ENCODE measurements around the gene ANKDD1A.

Gene ANKDD1A

DNA sequence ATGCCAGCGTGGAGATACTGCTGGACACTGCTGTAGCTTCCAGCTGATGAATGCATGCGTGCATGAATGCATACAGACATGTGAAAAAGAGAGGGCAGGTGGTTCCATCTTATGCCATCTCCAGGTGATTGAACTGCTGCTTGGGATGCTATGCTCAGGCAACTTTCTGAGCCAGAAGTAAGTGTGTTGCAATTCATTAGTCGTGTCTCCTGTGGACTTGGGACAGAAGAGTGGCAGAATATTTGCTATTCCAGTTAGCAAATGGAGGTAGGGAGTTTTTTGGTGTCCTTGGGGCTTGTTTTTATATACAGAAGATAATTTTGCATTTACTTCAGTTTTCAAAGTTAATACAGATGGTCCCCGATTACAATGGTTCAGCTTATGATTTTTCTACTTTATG, 33.3 kb downstream of the ANKDD1A start:
- Histone ChIP-seq H3K9me3 (ENCODE audit: control insufficient read depth, insufficient read depth, low read depth, low read length) (no peaks in the 10 kb centered on the region), H3K4me3 (ENCODE audit: low read depth, low read length) (no peak overlapping the region), H3K27me3 (ENCODE audit: control insufficient read depth, insufficient read depth, low read length) (no peaks in the 10 kb centered on the region), H3K36me3 (ENCODE audit: control insufficient read depth, insufficient read depth, low read length) (no peaks in the 10 kb centered on the region), H3K27ac (ENCODE audit: low read depth, low read length) (no peak overlapping the region), H3K4me1 (ENCODE audit: control insufficient read depth, insufficient read depth, low read length) (no peaks in the 10 kb centered on the region), H3K9ac (ENCODE audit: low read length) (no peak overlapping the region)

DNA sequence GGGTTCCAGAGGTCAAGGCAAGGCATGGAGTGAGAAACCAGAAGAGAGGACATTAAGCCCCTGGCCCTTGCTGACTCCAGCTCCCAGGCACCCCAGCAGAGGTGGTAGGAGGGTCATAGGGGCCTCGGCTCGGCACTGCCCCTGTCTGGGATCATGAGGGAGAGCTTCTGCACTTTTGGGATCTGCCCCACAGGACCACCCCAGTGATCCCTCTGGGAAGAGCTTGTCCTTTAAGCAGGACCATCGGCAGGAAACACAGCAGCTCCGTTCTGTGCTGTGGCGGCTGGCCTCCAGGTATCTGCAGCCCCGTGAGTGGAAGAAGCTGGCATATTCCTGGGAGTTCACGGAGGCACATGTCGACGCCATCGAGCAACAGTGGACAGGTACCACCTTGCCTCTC, 35.5 kb downstream of the ANKDD1A start:
- Histone ChIP-seq H3K36me3 (ENCODE audit: control insufficient read depth, insufficient read depth, low read length) (no peaks in the 10 kb centered on the region), H3K9ac (ENCODE audit: low read length) (no peak overlapping the region), H3K9me3 (ENCODE audit: control insufficient read depth, insufficient read depth, low read depth, low read length) (no peaks in the 10 kb centered on the region), H3K27me3 (ENCODE audit: control insufficient read depth, insufficient read depth, low read length) (no peaks in the 10 kb centered on the region), H3K27ac (ENCODE audit: low read depth, low read length) (no peak overlapping the region), H3K4me1 (ENCODE audit: control insufficient read depth, insufficient read depth, low read length) (no peaks in the 10 kb centered on the region), H3K4me3 (ENCODE audit: low read depth, low read length) (no peak overlapping the region)

DNA sequence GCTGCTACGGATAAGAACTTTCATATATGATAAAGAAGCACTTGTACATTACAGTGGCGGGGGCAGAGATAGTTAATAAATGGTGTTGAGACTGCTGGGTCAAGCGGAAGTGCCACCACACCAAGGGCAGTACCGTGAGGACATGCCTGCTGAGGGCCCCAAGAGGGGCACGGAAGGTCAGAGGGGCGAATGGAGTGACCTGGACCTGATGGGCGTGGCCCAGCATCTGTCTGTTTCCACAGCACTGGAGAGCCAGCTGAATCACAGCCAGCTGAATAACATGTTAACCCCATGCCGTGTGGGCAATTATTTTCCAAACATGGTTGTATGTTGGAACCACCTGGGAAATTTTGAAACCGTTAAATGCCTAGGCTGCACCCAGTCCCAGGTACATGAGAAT, 37.2 kb downstream of the ANKDD1A start:
- H3K9ac ChIP-seq (ENCODE audit: low read length) = no peak overlapping the region
- H3K4me1 ChIP-seq (ENCODE audit: control insufficient read depth, insufficient read depth, low read length) = no peaks in the 10 kb centered on the region

DNA sequence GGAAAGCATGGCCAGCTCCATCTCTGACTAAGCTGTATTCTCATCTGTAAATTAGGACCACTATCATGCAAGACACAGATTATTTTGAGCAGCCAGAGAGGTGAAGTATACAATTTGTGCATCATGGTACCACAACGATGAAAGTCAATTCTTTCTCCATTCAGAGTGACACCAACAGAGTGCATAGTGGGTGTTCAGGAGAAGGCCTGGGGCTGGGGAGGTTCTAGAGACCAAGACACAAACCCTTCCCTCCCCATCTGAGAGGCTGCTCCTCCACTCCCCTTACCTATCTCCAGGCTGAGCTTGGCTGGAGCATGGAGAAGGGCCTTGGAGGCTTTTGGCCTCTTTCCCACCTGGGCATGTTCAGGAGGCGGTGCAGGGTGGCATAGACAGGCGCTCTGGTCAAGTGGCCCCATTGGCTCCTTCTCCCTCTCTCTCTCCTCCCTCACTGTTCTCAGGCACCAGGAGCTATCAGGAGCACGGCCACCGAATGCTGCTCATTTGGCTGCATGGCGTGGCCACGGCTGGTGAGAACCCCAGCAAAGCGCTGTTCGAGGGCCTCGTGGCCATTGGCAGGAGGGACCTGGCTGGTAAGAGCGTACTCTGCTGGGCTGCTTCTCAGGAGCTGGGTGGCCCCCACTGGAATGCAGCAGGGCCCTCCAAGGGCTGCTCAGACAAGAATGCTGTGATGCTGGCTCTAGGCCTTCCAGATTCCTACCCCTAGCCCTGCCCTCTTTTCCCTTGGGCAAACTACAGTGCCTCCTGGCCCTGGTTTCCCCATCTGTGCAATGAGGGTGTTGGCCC, 37.9 kb downstream of the ANKDD1A start:
- H3K27me3 ChIP-seq (ENCODE audit: control insufficient read depth, insufficient read depth, low read length) = no peaks in the 10 kb centered on the region
- no peaks in the 10 kb centered on the region for H3K4me1 ChIP-seq (ENCODE audit: control insufficient read depth, insufficient read depth, low read length)
- H3K9ac ChIP-seq (ENCODE audit: low read length) = no peak overlapping the region
- no peak overlapping the region for H3K27ac ChIP-seq (ENCODE audit: low read depth, low read length)
- no peaks in the 10 kb centered on the region for H3K36me3 ChIP-seq (ENCODE audit: control insufficient read depth, insufficient read depth, low read length)
- H3K4me3 ChIP-seq (ENCODE audit: low read depth, low read length) = no peak overlapping the region
- no peaks in the 10 kb centered on the region for H3K9me3 ChIP-seq (ENCODE audit: control insufficient read depth, insufficient read depth, low read depth, low read length)

More for the DNA sequence above, 37.2 kb downstream of the ANKDD1A start:
- Histone ChIP-seq H3K4me3 (ENCODE audit: low read depth, low read length) (no peak overlapping the region), H3K36me3 (ENCODE audit: control insufficient read depth, insufficient read depth, low read length) (no peaks in the 10 kb centered on the region), H3K27me3 (ENCODE audit: control insufficient read depth, insufficient read depth, low read length) (no peaks in the 10 kb centered on the region), H3K9me3 (ENCODE audit: control insufficient read depth, insufficient read depth, low read depth, low read length) (no peaks in the 10 kb centered on the region), H3K27ac (ENCODE audit: low read depth, low read length) (no peak overlapping the region)

DNA sequence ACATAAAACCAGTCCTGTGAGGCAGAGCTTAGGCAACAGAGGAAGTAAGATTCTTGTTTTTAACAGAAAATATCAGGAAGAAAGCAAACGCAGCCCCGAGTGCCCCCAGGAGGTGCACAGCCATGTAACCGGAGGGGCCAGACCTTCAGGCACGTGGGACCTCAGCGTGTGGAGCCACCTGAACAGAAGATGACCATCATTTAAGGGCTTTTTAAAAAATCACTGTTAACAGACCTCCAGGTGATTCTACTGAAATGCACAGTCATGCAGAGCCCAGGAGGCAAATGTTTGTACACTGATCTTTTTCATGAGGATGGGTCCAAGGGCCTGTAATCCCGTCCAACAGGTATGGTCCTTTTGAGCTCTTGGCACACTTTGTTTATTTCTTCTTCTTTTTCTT, 39.2 kb downstream of the ANKDD1A start:
- Histone ChIP-seq H3K9ac (ENCODE audit: low read length) (no peak overlapping the region), H3K36me3 (ENCODE audit: control insufficient read depth, insufficient read depth, low read length) (peaks cover 8% of the 10 kb centered on the region), H3K27ac (ENCODE audit: low read depth, low read length) (no peak overlapping the region), H3K9me3 (ENCODE audit: control insufficient read depth, insufficient read depth, low read depth, low read length) (no peaks in the 10 kb centered on the region), H3K4me3 (ENCODE audit: low read depth, low read length) (no peak overlapping the region), H3K4me1 (ENCODE audit: control insufficient read depth, insufficient read depth, low read length) (no peaks in the 10 kb centered on the region), H3K27me3 (ENCODE audit: control insufficient read depth, insufficient read depth, low read length) (no peaks in the 10 kb centered on the region)

DNA sequence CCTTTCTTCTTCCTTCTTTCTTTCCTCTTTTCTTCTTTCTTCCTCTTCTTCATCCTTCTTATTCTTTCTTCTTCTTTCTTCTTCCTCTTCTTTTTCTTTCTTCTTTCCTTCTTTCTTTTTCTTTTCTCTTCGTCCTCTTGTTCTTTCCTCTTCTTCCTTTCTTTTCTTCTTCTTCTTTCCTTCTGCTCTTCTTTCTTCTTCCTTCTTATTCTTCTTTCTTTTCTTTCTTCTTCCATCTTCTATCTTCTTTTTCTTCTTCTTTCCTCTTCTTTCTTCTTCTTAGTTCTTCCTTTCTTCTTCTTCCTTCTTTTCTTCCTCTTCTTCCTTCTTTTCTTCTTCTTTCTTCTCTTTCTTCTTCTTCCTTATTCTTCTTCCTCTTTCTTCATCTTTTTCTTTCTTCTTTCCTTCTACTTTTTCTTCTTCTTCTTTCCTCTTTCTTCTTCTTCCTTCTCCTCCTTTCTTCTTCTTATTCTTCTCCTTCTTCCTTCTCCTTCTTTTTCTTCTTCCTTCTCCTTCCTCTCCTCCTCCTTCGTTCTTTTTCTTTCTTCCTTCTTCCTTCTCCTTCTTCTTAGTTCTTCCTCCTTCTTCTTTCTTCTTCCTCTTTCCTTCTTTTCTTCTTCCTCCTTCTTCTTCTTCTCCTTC, 40.2 kb downstream of the ANKDD1A start:
- Histone ChIP-seq H3K9ac (ENCODE audit: low read length) (no peak overlapping the region), H3K4me1 (ENCODE audit: control insufficient read depth, insufficient read depth, low read length) (no peaks in the 10 kb centered on the region), H3K36me3 (ENCODE audit: control insufficient read depth, insufficient read depth, low read length) (peaks cover 15% of the 10 kb centered on the region), H3K9me3 (ENCODE audit: control insufficient read depth, insufficient read depth, low read depth, low read length) (no peaks in the 10 kb centered on the region), H3K4me3 (ENCODE audit: low read depth, low read length) (no peak overlapping the region), H3K27me3 (ENCODE audit: control insufficient read depth, insufficient read depth, low read length) (no peaks in the 10 kb centered on the region), H3K27ac (ENCODE audit: low read depth, low read length) (no peak overlapping the region)

GRCh38 chr15:64954395-64954794, 42.7 kb downstream of the ANKDD1A start:
- H3K9me3 ChIP-seq (ENCODE audit: control insufficient read depth, insufficient read depth, low read depth, low read length) = no peaks in the 10 kb centered on the region
- peaks cover 31% of the 10 kb centered on the region for H3K36me3 ChIP-seq (ENCODE audit: control insufficient read depth, insufficient read depth, low read length)
- H3K9ac ChIP-seq (ENCODE audit: low read length) = no peak overlapping the region
- no peaks in the 10 kb centered on the region for H3K4me1 ChIP-seq (ENCODE audit: control insufficient read depth, insufficient read depth, low read length)
- H3K4me3 ChIP-seq (ENCODE audit: low read depth, low read length) = no peak overlapping the region
- H3K27me3 ChIP-seq (ENCODE audit: control insufficient read depth, insufficient read depth, low read length) = no peaks in the 10 kb centered on the region
- no peak overlapping the region for H3K27ac ChIP-seq (ENCODE audit: low read depth, low read length)

DNA sequence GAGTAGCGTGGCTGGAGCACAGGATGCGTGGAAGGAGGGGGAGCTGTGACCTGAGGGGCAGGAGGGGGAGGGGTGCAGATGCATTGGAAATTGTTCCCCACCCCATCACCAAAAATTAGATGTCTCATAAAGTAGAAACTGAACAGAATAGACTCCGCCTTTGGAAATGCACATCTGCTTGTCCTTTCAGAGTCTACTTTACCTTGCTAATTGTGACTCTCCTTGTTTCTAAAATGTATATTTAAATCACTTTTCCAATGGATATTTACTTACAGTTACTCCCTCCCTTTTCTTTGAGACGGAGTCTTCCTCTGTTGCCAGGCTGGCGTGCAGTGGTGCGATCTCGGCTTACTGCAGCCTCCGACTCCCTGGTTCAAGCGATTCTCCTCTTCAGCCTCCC, 47.4 kb downstream of the ANKDD1A start:
- Histone ChIP-seq H3K4me1 (ENCODE audit: control insufficient read depth, insufficient read depth, low read length) (no peaks in the 10 kb centered on the region), H3K9ac (ENCODE audit: low read length) (no peak overlapping the region), H3K4me3 (ENCODE audit: low read depth, low read length) (no peak overlapping the region), H3K27ac (ENCODE audit: low read depth, low read length) (no peak overlapping the region), H3K9me3 (ENCODE audit: control insufficient read depth, insufficient read depth, low read depth, low read length) (no peaks in the 10 kb centered on the region), H3K27me3 (ENCODE audit: control insufficient read depth, insufficient read depth, low read length) (no peaks in the 10 kb centered on the region), H3K36me3 (ENCODE audit: control insufficient read depth, insufficient read depth, low read length) (peaks cover 75% of the 10 kb centered on the region)

- H3K4me1 ChIP-seq (ENCODE audit: control insufficient read depth, insufficient read depth, low read length) = no peaks in the 10 kb centered on the region
- H3K36me3 ChIP-seq (ENCODE audit: control insufficient read depth, insufficient read depth, low read length) = peaks cover 82% of the 10 kb centered on the region
- no peak overlapping the region for H3K9ac ChIP-seq (ENCODE audit: low read length)
- no peak overlapping the region for H3K4me3 ChIP-seq (ENCODE audit: low read depth, low read length)
- H3K9me3 ChIP-seq (ENCODE audit: control insufficient read depth, insufficient read depth, low read depth, low read length) = no peaks in the 10 kb centered on the region
- no peak overlapping the region for H3K27ac ChIP-seq (ENCODE audit: low read depth, low read length)
- no peaks in the 10 kb centered on the region for H3K27me3 ChIP-seq (ENCODE audit: control insufficient read depth, insufficient read depth, low read length)
Measured at GRCh38 chr15:64960153-64960552, 48.5 kb downstream of the ANKDD1A start.

DNA sequence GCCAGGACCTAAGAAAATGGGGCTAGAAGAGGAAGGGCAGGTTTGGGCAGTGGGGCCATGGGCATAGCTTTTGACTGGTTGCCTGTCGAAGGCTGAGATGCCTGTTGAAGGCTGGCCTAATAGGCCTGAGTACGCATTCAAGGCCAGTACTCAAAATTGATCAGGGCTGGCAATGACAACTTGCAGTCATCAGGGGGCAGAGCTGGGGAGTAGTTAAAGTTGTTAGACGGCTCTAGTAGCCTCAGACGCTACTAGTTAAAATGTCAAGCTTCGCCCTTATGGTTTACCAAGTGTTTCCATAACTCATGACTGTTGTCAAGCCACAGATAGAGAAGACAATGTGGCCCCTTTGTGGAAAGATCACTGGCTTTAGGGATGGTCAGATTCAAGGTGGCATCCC, 49.3 kb downstream of the ANKDD1A start:
- no peaks in the 10 kb centered on the region for H3K4me1 ChIP-seq (ENCODE audit: control insufficient read depth, insufficient read depth, low read length)
- H3K27me3 ChIP-seq (ENCODE audit: control insufficient read depth, insufficient read depth, low read length) = no peaks in the 10 kb centered on the region
- H3K4me3 ChIP-seq (ENCODE audit: low read depth, low read length) = no peak overlapping the region
- peaks cover 80% of the 10 kb centered on the region for H3K36me3 ChIP-seq (ENCODE audit: control insufficient read depth, insufficient read depth, low read length)
- no peak overlapping the region for H3K9ac ChIP-seq (ENCODE audit: low read length)
- no peak overlapping the region for H3K27ac ChIP-seq (ENCODE audit: low read depth, low read length)
- no peaks in the 10 kb centered on the region for H3K9me3 ChIP-seq (ENCODE audit: control insufficient read depth, insufficient read depth, low read depth, low read length)

- H3K27ac ChIP-seq (ENCODE audit: low read depth, low read length) = no peak overlapping the region
- H3K36me3 ChIP-seq (ENCODE audit: control insufficient read depth, insufficient read depth, low read length) = peaks cover 67% of the 10 kb centered on the region
- H3K9ac ChIP-seq (ENCODE audit: low read length) = no peak overlapping the region
Measured at GRCh38 chr15:64969401-64969800, 57.7 kb downstream of the ANKDD1A start.

More at GRCh38 chr15:64969401-64969800, 57.7 kb downstream of the ANKDD1A start:
- Histone ChIP-seq H3K9me3 (ENCODE audit: control insufficient read depth, insufficient read depth, low read depth, low read length) (no peaks in the 10 kb centered on the region), H3K4me1 (ENCODE audit: control insufficient read depth, insufficient read depth, low read length) (no peaks in the 10 kb centered on the region), H3K4me3 (ENCODE audit: low read depth, low read length) (no peak overlapping the region), H3K27me3 (ENCODE audit: control insufficient read depth, insufficient read depth, low read length) (no peaks in the 10 kb centered on the region)
